Endothelial cell (in vitro differentiated cells): ENCODE results near the gene DOCK10. TPM values are rescaled to one million over a fixed set of nuclear protein-coding genes. Genes with fewer than 3 reads are reported as not detected.

Experiments used
- DNase-seq: peaks from one replicate; pipeline ENCODE4 v3.0.0; 2021; ENCODE audit warnings: low spot score
- H3K27ac Mint-ChIP-seq: one replicate; pipeline ENCODE4 v1.8.0; 2021; ENCODE audit warnings: mixed read lengths, inconsistent platforms; ENCODE audit not compliant: unreplicated experiment
- H3K27me3 Mint-ChIP-seq: one replicate; pipeline ENCODE4 v1.8.0; 2021; ENCODE audit warnings: mild to moderate bottlenecking, moderate library complexity, mixed read lengths, inconsistent platforms; ENCODE audit not compliant: unreplicated experiment
- H3K36me3 Mint-ChIP-seq: one replicate; pipeline ENCODE4 v1.8.0; 2021; ENCODE audit warnings: mild to moderate bottlenecking, low read depth, mixed read lengths, inconsistent platforms; ENCODE audit not compliant: unreplicated experiment
- H3K4me1 Mint-ChIP-seq: one replicate; pipeline ENCODE4 v1.8.0; 2021; ENCODE audit warnings: mild to moderate bottlenecking, mixed read lengths, inconsistent platforms; ENCODE audit not compliant: unreplicated experiment
- H3K4me3 Mint-ChIP-seq: one replicate; pipeline ENCODE4 v1.8.0; 2021; ENCODE audit warnings: mild to moderate bottlenecking, mixed read lengths, inconsistent platforms; ENCODE audit not compliant: unreplicated experiment
- H3K9me3 Mint-ChIP-seq: one replicate; pipeline ENCODE4 v1.8.0; 2021; ENCODE audit warnings: mixed read lengths, inconsistent platforms; ENCODE audit not compliant: unreplicated experiment
- CTCF ChIP-seq: fragments of 200-600 bp; sonication (generic); IDR thresholded peaks from one replicate; pipeline ENCODE4 v1.5.0; 2021; ENCODE audit warnings: antibody characterized with exemption; ENCODE audit not compliant: unreplicated experiment
- total RNA-seq: library from RNA; stranded (reverse); fragmentation: NEBNext Ultra II Directional; extraction: Animal tissue kit (Norgen Biotek cat#: 25700); gene quantifications from one replicate; pipeline ENCODE4 v1.2.1, GENCODE V29; 2021; ENCODE audit not compliant: unreplicated experiment

Gene DOCK10
- total RNA-seq, 1 donor from 2014 or later, result 7.6 TPM

- peaks cover 20% of the 10 kb centered on the region for H3K4me1 Mint-ChIP-seq
- no peak for DNase-seq
- H3K27me3 Mint-ChIP-seq, result no peaks in the 10 kb centered on the region
- H3K4me3 Mint-ChIP-seq, result no peak overlapping the region
- H3K36me3 Mint-ChIP-seq, result no peaks in the 10 kb centered on the region
- no peaks in the 10 kb centered on the region for H3K9me3 Mint-ChIP-seq
- no peak overlapping the region for H3K27ac Mint-ChIP-seq
- TF ChIP-seq CTCF, result no peak
These were observed 100.3 kb downstream of the DOCK10 start for GRCh38 chr2:224941960-224942359.

GRCh38 chr2:224940618-224941017 is 101.7 kb downstream of the DOCK10 start:
- no peak overlapping the region for H3K4me3 Mint-ChIP-seq
- no peaks in the 10 kb centered on the region for H3K27me3 Mint-ChIP-seq
- H3K9me3 Mint-ChIP-seq, result no peaks in the 10 kb centered on the region
- no peak for TF ChIP-seq CTCF
- H3K36me3 Mint-ChIP-seq, result no peaks in the 10 kb centered on the region
- DNase-seq, result no peak
- no peak overlapping the region for H3K27ac Mint-ChIP-seq
- H3K4me1 Mint-ChIP-seq, result peaks cover 17% of the 10 kb centered on the region

GRCh38 chr2:224938651-224939182 is 103.6 kb downstream of the DOCK10 start:
- H3K27ac Mint-ChIP-seq, result no peak overlapping the region
- H3K4me1 Mint-ChIP-seq, result peaks cover 10% of the 10 kb centered on the region
- H3K4me3 Mint-ChIP-seq, result no peak overlapping the region
- no peaks in the 10 kb centered on the region for H3K27me3 Mint-ChIP-seq
- no peak for DNase-seq
- TF ChIP-seq CTCF, result no peak
- no peaks in the 10 kb centered on the region for H3K9me3 Mint-ChIP-seq
- no peaks in the 10 kb centered on the region for H3K36me3 Mint-ChIP-seq

GRCh38 chr2:224937887-224938286 is 104.4 kb downstream of the DOCK10 start:
- no peak overlapping the region for H3K27ac Mint-ChIP-seq
- no peak for TF ChIP-seq CTCF
- DNase-seq, result no peak
- no peaks in the 10 kb centered on the region for H3K36me3 Mint-ChIP-seq
- H3K4me3 Mint-ChIP-seq, result no peak overlapping the region
- no peaks in the 10 kb centered on the region for H3K9me3 Mint-ChIP-seq
- H3K4me1 Mint-ChIP-seq, result peaks cover 10% of the 10 kb centered on the region
- no peaks in the 10 kb centered on the region for H3K27me3 Mint-ChIP-seq

GRCh38 chr2:224934526-224935188 is 107.6 kb downstream of the DOCK10 start:
- H3K27ac Mint-ChIP-seq, result no peak overlapping the region
- H3K4me3 Mint-ChIP-seq, result no peak overlapping the region
- no peak for DNase-seq
- peaks cover 4% of the 10 kb centered on the region for H3K4me1 Mint-ChIP-seq
- TF ChIP-seq CTCF, result no peak
- no peaks in the 10 kb centered on the region for H3K36me3 Mint-ChIP-seq
- H3K27me3 Mint-ChIP-seq, result no peaks in the 10 kb centered on the region
- no peaks in the 10 kb centered on the region for H3K9me3 Mint-ChIP-seq
